NB4 (cell line): ENCODE results near the gene NSF.
"Not testable (repeated sequence)": the region's sequence is repeated elsewhere in the genome, so short reads cannot be mapped to it uniquely, and the experiment has no call there.

Experiments
- CTCF ChIP-seq: IDR thresholded peaks from one replicate; pipeline ENCODE4 v1.5.1; 2012; ENCODE audit warnings: low read depth, low read length
- MAX ChIP-seq: IDR thresholded peaks from 2 replicates; pipeline ENCODE4 v1.6.1; 2011; ENCODE audit warnings: low read depth, low read length
- MYC ChIP-seq: IDR thresholded peaks from 2 replicates; pipeline ENCODE4 v1.6.1; 2011; ENCODE audit warnings: low read depth, low read length
- POLR2A ChIP-seq: IDR thresholded peaks from 2 replicates; pipeline ENCODE4 v1.6.1; 2011; ENCODE audit warnings: mild to moderate bottlenecking; ENCODE audit not compliant: insufficient read length; ENCODE audit errors: extremely low read depth

GRCh38 chr17:46613876-46614275, 23.4 kb downstream of the NSF start:
- not testable (repeated sequence) for TF ChIP-seq CTCF, MYC, MAX, POLR2A
